GM15510 (cell line): ENCODE results near the gene CD320.
A peak's percentile ranks its signal among the peaks of the same experiment; 100 is the strongest.

Source experiments
- POLR2A ChIP-seq: IDR thresholded peaks from 3 replicates; pipeline ENCODE4 v1.6.1; 2011; ENCODE audit warnings: borderline replicate concordance; ENCODE audit not compliant: insufficient read length; ENCODE audit errors: extremely low read depth

The CD320 gene

DNA sequence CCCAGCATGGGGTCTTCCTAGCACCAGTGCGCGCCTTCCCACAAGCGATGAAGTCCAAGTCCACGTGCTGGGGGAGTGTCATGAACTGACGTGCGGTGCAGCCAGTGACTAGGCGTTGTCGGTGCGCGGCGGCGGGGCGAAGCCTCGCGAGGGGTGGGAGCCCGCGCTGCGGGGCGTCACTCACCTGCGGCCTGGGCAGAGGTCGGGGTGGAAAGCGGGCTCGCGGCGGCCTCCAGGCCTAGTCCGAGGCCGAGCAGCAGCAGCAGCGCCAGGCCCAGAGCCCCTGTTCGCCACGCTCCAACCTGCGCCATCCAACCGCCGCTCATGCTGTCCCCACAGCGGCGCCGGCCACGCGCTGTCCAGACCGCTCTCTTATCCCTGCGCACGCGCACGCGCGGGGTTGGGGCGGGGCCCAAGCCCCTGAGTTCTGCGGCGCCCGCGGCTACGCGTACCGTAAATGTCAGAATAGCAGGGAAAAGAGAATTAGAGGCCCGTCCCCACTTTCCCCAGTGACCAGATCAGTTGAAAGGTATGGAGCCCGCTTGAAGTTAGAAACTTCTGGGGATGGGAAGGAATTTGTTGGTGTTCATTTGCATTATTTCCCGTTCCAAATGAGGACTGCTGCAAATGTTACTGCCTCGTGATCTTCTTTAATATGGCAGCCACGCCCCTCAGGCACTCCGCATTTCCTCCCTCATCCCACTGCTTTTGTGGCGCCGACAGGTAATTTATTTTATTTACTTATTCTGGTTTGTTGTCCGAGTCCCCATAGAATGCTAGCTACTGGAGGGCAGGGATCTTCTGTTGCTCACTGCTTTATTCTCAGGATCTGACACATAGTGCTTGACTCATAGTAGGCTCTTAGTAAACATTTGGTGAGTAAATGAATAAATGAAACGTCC is at the start of gene CD320:
CD320 (minus strand) TSS at position 394 of the 902 bp plus-strand sequence; CDS start at position 326, 68 bp downstream.
- peak; percentile 90 for TF ChIP-seq POLR2A

DNA sequence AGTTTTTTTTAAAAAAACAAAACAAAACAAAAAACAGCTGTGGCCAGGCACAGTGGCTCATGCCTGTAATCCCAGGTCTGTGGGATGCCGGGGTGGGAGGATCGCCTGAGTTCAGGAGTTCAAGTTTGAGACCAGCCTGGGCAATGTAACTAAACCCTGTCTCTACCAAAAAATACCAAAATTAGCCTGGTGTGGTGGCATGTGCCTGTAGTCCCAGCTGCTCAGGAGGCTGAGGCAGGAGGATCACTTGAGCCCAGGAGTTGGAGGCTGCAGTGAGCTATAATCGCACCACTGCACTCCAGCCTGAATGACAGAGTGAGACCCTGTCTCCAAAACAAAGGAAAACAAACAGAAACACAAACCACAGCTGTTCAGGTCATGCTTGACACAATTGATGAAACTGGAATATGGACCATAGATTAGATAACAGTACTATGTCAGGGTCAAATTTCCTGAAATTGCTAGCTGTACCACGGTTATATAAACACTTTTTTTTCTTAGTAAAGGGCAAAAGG is 48.9 kb upstream of the CD320 start:
- TF ChIP-seq POLR2A, result no peak

DNA sequence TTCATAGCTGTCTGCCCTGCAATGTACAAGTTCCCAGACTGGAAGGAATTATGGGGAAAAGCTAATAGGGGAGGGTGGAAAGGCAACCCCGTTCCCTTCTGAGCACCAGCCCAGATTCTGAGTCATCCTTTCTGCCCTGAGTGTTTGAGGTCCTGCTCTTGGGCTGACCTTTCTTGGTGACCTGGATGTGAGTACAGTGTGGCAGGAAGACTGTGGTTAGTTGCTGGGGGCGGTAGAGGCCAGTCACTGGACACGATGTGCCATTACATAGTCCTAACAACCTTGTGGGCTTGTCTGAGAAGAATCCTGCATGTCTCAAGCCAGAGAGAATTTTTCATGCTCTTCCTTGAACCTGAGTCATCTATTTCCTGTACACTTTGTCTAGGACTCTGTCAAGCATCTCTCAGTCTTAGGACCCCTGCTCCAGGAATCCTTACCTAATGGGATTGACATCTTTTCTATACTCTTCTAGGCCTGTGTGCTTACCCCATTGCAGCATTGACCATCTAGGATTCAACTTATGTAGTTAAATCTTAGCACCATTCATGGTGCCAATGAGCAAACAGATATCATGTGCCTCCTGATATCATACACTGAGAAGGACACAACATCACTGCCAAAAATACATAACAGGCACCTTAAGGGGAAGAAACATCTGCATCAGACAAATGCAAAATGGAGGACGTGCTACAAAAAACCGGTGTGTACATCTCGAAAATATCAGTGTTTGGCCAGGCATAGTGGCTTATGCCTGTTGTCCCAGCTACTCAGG is 47.7 kb upstream of the CD320 start:
- TF ChIP-seq POLR2A, result no peak

DNA sequence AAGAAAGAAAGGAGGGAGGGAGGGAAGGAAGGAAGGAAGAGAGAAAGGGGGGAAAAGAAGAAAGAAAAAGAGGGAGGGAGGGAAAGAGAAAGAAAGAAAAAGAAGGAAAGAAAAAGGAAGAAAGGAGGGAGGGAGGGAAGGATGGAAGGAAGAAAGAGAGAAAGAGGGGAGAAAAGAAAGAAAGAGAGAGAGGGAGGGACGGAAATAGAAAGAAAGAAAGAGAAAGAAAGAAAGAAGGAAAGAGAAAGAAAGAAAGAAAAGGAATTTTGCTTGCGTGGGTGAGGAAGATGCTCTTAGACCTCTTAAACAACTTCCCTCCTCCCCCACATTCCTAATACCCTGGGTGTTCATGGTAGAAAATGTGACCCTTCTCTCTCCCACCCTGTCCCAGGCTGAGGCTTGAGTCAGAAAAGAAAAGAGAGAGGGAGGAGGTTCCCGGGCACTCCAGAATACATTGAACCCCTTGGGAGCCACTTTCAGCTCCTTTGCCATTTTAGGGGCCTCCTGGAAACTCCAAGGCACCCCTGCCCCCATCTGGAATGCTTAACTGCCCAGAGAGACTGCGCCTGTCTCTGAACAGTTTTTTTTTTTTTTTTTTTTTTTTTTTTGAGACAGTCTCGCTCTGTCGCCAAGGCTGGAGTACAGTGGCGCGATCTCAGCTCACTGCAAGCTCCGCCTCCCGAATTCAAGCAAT is 44.1 kb upstream of the CD320 start:
- TF ChIP-seq POLR2A, result no peak

DNA sequence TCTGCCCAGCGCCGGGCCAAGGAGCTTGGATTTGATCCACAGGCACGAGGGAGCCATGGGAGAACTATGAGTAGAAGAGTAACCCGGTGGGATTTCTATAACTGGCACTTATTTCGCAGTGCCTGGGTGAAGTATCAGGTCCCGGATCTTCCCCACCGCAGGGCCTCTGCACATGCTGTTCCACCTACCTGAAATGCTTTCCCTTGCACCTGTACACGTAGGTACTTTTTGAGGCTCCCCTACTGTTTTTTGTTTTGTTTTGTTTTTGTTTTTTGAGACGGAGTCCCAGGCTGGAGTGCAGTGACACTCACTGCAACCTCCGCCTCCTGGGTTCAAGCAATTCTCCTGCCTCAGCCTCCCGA is 35.3 kb upstream of the CD320 start:
- TF ChIP-seq POLR2A, result no peak

DNA sequence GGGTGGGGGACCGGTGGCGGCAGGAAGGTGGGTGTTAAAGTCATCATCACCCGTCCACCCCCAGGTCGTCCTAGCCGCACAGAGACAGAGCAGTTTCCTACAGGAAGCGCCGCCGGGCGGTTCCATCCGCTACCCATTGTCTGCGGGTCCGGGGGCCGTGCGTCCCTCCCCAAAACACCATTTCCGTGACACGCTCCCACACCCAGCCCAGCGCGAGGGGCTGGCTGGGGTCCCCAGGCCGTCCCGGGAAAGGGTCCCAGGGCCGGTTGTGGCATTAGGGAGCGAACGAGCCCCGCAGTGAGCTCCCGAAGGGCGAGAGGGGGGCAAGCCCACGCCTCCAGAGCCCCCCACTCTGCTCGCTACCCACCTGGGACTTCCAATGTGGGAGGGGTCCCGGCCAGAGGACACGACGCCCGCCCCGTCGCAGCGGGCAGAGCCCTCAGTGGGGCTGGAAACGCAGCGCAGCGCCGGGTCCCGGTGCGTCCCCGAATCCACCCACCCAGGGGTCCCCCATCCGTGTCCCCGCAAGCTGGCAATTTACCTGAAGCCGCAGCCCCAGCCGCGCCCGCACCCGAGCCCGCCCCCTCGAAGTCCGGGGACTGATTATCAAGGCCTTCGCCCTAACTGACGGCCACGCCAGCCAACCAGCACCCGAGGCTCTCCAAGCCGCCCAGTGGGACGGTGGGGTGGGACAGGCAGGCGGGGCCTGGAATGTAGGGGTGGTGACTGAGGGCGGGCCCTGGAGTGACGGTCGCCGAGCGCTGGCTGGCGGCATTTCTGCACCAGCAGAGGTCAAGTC is 34.7 kb upstream of the CD320 start, which contains the start of gene KANK3:
KANK3 (minus strand) TSS at position 579 of the 799 bp plus-strand sequence. CDS start 5,434 bp downstream, outside the sequence.
- TF ChIP-seq POLR2A, result no peak

DNA sequence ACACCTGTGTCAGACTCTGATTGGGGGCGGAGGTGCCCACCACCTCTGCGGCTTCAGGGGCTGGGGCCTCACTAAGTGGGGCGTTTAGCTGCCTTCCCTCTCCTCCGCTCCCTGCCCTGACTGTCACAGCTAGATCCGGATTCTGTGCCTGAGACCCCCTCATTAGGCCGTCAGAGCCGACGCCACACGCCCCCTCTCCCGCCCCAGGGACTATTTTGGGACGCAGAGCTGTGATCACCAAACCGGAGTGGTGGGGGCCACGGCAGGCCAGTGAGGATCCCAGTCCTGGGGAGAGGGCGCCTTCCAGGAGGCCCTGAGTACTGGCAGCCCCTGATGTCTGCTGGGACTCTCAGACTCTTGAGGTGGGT is 34.1 kb upstream of the CD320 start:
- TF ChIP-seq POLR2A, result no peak

DNA sequence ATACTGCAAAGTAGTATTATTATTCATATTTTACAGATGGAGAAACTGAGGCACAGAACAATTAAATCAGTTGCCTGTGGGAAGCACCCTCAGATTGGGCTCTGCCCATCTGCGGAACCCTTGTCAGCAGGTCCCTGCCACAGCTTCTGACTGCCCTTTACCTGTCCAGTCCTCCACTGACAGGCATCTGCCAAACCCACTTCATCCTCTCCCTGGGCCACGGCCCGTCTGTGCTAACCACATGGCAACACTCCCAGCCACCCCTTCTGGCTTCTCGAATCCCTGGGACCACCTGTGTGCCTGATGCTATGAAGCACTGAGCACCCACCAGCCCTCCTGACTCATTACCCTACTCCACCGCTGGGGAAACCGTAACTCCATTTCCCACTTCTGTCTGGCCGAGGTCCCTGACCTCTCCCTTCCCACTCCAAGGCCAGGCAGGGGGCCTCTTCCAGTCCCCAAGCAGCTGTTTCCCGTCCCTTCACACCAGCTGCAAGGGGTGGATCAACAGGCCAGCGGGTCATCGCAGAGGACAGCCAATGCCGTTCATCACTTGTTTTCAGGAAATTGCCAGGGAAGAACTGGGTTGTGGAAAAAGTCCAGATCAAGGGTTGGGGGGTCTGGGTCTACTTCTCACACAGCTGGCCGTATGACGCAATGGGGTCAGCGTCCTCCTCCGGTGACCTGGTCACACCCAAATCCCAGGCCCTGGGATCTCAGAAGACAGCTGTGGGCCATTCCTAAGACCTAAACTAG is 32.4 kb upstream of the CD320 start:
- TF ChIP-seq POLR2A, result no peak

DNA sequence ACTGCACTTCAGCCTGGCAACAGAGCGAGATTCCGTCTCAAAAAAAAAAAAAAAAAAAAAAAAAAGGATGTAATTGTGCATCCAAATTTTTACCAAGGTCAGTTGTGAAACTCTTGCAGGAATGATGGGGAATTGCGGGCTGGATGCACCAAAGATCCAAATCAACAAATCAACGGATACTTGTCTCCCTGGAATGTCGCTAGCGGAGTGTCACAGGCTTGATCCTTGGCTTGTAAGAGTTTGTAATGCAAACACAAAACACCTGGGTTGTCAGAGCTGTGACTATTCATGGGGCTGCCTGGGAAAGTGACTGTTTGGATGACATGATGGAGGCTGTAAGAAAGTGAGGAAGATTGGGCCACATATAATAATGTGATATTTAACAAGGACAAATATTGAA is 30.7 kb upstream of the CD320 start:
- no peak for TF ChIP-seq POLR2A

DNA sequence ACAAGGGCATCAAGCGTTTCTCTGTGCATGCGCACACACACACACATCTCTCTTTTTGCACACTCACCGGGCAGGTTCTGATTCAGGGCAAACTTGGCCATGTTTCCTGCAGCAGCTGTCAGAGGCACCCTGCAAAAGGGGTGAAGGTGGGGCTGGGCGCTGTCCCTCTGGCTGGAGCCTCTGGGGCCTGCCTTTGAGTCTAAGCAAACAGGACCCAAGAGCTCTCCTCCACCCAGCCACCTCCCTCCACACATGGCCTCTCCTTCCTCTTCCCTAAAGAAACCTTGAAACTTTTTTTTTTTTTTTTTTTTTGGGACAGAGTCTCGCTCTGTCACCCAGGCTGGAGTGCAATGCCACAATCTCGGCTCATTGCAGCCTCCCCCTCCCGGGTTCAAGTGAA is 29.6 kb upstream of the CD320 start:
- no peak for TF ChIP-seq POLR2A

DNA sequence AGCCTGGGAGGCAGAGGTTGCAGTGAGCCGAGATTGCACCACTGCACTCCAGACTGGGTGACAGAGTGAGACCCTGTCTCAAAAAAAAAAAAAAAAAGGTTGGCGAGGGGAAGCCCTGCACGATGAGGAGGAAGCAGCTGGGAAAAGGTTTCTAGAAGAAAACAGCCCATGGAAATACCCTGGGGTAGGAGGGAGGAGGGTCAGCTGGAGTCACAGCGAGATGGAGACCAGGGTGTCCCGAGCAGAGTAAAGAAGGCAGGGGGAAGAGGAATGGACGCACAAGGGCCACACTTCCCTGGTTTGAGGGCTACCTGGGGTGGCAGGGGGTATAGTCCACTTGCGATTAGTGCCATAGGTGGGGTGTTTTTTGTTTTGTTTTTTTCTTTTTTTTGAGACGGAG is 28.5 kb upstream of the CD320 start:
- TF ChIP-seq POLR2A, result no peak

DNA sequence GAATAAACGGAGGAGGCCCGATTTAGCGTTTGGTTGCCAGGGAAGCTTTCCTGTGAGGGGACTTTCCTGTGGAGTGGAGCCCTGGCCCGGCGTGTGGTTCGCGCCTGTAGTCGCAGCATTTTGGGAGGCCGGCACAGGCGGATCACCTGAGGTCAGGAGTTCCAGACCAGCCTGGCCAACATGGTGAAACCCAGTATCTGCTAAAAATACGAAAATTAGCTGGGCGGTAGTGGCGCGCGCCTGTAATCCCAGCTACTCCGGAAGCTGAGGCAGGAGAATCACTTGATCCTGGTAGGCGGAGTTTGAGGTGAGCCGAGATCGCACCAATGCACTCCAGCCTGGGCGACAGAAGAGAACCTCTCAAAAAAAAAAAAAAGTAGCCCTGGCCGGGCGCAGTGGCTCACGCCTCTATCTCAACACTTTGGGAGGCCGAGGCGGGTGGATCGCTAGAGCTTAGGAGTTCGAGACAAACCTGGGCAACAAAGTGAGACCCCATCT is 28.0 kb upstream of the CD320 start:
- no peak for TF ChIP-seq POLR2A
